WTC11 (cell line): Measurements from ENCODE around the gene MAMSTR.

Source experiments
- ELF4 ChIP-seq: sonication (generic); formaldehyde crosslinking; IDR thresholded peaks from 2 replicates; pipeline ENCODE4 v1.8.1; 2022; ENCODE audit warnings: low read depth, mild to moderate bottlenecking, moderate library complexity, missing genetic modification reagents
- ESRRA ChIP-seq: sonication (generic); formaldehyde crosslinking; IDR thresholded peaks from 2 replicates; pipeline ENCODE4 v1.8.1; 2022; ENCODE audit warnings: mild to moderate bottlenecking, missing genetic modification reagents, borderline replicate concordance
- NR1H2 ChIP-seq: sonication (generic); formaldehyde crosslinking; IDR thresholded peaks from 2 replicates; pipeline ENCODE4 v1.9.0; 2021; ENCODE audit warnings: mild to moderate bottlenecking, moderate library complexity, missing genetic modification reagents
- SP1 ChIP-seq: sonication (generic); formaldehyde crosslinking; conservative IDR thresholded peaks from 2 replicates; pipeline ENCODE4 v1.8.1; 2022; ENCODE audit warnings: missing genetic modification reagents
- ZNF121 ChIP-seq: sonication (generic); formaldehyde crosslinking; IDR thresholded peaks from 2 replicates; pipeline ENCODE4 v1.8.0; 2023; ENCODE audit warnings: missing genetic modification reagents
- TF ChIP-seq, protein P1 (sequence below): fragments of 200-600 bp; IDR thresholded peaks from 2 replicates; pipeline ENCODE4 v1.8.0; 2022; ENCODE audit warnings: antibody characterized with exemption
- TF ChIP-seq, protein P2 (sequence below): fragments of 250-450 bp; sonication (Bioruptor Pico); IDR thresholded peaks from 2 replicates; pipeline ENCODE4 v1.9.0; 2021; ENCODE audit warnings: mild to moderate bottlenecking
- TF ChIP-seq, protein P3 (sequence below): sonication (generic); formaldehyde crosslinking; IDR thresholded peaks from 2 replicates; pipeline ENCODE4 v1.8.1; 2023; ENCODE audit warnings: mild to moderate bottlenecking, missing genetic modification reagents
- TF ChIP-seq, protein P4 (sequence below): sonication (generic); formaldehyde crosslinking; IDR thresholded peaks from 2 replicates; pipeline ENCODE4 v1.8.1; 2023; ENCODE audit warnings: mild to moderate bottlenecking, moderate library complexity, missing genetic modification reagents

DNA sequence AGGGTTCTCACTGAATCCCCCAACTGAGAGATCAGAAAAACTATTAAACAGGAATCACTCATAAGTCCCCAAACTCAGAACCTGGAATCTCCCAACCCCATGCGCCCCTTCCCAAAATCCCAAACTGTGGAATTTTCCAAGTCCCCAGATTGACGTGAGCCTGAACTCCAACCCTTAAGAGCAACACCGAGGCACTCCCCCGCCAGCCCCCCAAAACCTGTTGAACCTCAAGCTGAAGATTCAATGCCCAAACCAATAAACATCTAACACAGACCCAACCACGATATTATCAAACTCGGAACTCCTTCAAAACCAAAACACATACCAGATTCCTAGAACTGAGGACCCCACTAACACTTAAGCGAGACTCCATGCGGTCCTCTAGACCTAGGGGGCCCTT is 26.6 kb upstream of the MAMSTR start:
- TF ChIP-seq SP1 (no peak), ZNF121 (CRISPR knock-in tag) (no peak), NR1H2 (CRISPR knock-in tag) (no peak), ELF4 (CRISPR knock-in tag) (no peak), ESRRA (CRISPR knock-in tag) (no peak)
- TF ChIP-seq, protein P1, sequence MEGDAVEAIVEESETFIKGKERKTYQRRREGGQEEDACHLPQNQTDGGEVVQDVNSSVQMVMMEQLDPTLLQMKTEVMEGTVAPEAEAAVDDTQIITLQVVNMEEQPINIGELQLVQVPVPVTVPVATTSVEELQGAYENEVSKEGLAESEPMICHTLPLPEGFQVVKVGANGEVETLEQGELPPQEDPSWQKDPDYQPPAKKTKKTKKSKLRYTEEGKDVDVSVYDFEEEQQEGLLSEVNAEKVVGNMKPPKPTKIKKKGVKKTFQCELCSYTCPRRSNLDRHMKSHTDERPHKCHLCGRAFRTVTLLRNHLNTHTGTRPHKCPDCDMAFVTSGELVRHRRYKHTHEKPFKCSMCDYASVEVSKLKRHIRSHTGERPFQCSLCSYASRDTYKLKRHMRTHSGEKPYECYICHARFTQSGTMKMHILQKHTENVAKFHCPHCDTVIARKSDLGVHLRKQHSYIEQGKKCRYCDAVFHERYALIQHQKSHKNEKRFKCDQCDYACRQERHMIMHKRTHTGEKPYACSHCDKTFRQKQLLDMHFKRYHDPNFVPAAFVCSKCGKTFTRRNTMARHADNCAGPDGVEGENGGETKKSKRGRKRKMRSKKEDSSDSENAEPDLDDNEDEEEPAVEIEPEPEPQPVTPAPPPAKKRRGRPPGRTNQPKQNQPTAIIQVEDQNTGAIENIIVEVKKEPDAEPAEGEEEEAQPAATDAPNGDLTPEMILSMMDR: no peak
- TF ChIP-seq, protein P2, sequence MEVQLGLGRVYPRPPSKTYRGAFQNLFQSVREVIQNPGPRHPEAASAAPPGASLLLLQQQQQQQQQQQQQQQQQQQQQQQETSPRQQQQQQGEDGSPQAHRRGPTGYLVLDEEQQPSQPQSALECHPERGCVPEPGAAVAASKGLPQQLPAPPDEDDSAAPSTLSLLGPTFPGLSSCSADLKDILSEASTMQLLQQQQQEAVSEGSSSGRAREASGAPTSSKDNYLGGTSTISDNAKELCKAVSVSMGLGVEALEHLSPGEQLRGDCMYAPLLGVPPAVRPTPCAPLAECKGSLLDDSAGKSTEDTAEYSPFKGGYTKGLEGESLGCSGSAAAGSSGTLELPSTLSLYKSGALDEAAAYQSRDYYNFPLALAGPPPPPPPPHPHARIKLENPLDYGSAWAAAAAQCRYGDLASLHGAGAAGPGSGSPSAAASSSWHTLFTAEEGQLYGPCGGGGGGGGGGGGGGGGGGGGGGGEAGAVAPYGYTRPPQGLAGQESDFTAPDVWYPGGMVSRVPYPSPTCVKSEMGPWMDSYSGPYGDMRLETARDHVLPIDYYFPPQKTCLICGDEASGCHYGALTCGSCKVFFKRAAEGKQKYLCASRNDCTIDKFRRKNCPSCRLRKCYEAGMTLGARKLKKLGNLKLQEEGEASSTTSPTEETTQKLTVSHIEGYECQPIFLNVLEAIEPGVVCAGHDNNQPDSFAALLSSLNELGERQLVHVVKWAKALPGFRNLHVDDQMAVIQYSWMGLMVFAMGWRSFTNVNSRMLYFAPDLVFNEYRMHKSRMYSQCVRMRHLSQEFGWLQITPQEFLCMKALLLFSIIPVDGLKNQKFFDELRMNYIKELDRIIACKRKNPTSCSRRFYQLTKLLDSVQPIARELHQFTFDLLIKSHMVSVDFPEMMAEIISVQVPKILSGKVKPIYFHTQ: no peak
- TF ChIP-seq, protein P3, sequence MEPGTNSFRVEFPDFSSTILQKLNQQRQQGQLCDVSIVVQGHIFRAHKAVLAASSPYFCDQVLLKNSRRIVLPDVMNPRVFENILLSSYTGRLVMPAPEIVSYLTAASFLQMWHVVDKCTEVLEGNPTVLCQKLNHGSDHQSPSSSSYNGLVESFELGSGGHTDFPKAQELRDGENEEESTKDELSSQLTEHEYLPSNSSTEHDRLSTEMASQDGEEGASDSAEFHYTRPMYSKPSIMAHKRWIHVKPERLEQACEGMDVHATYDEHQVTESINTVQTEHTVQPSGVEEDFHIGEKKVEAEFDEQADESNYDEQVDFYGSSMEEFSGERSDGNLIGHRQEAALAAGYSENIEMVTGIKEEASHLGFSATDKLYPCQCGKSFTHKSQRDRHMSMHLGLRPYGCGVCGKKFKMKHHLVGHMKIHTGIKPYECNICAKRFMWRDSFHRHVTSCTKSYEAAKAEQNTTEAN (CRISPR knock-in tag): no peak
- TF ChIP-seq, protein P4, sequence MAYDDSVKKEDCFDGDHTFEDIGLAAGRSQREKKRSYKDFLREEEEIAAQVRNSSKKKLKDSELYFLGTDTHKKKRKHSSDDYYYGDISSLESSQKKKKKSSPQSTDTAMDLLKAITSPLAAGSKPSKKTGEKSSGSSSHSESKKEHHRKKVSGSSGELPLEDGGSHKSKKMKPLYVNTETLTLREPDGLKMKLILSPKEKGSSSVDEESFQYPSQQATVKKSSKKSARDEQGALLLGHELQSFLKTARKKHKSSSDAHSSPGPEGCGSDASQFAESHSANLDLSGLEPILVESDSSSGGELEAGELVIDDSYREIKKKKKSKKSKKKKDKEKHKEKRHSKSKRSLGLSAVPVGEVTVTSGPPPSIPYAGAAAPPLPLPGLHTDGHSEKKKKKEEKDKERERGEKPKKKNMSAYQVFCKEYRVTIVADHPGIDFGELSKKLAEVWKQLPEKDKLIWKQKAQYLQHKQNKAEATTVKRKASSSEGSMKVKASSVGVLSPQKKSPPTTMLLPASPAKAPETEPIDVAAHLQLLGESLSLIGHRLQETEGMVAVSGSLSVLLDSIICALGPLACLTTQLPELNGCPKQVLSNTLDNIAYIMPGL (CRISPR knock-in tag): no peak
